ENCODE measurements around the gene SRMS.
A peak's percentile ranks its signal among the peaks of the same experiment; 100 is the strongest.

SRMS gene

GRCh38 chr20:63574156-63574828 lies 26.7 kb upstream of the SRMS start, which contains the start of gene HELZ2:
HELZ2 (minus strand) TSS chr20:63574239; CDS start chr20:63572385, 1,854 bp downstream.
- no peaks in the 10 kb centered on the region for H3K36me3 ChIP-seq (replicated peaks; ENCODE audit: insufficient read depth, low read length)
- DNase-seq = peak; percentile 78
- no peak for TF ChIP-seq EZH2 (optimal IDR thresholded peaks at IDR 0.05; ENCODE audit: low read depth, low read length)
- TF ChIP-seq, protein P1, sequence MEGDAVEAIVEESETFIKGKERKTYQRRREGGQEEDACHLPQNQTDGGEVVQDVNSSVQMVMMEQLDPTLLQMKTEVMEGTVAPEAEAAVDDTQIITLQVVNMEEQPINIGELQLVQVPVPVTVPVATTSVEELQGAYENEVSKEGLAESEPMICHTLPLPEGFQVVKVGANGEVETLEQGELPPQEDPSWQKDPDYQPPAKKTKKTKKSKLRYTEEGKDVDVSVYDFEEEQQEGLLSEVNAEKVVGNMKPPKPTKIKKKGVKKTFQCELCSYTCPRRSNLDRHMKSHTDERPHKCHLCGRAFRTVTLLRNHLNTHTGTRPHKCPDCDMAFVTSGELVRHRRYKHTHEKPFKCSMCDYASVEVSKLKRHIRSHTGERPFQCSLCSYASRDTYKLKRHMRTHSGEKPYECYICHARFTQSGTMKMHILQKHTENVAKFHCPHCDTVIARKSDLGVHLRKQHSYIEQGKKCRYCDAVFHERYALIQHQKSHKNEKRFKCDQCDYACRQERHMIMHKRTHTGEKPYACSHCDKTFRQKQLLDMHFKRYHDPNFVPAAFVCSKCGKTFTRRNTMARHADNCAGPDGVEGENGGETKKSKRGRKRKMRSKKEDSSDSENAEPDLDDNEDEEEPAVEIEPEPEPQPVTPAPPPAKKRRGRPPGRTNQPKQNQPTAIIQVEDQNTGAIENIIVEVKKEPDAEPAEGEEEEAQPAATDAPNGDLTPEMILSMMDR (IDR thresholded peaks at IDR 0.05; ENCODE audit: low read length) = no peak
- no peak for TF ChIP-seq EZH2phosphoT487 (IDR thresholded peaks at IDR 0.05; ENCODE audit: low read length)
- no peak within 1 kb of the TSS for H3K27ac ChIP-seq (ENCODE audit: low read length)
- peaks cover 4% of the 10 kb centered on the region; the same call in 1 of the 2 replicates for H3K79me2 ChIP-seq (ENCODE audit: low read length)
- peak within 1 kb of the TSS; percentile 81 for H3K9ac ChIP-seq (ENCODE audit: low read length)
- peaks cover 9% of the 10 kb centered on the region for H3K4me1 ChIP-seq (ENCODE audit: low read length)
- peaks cover 39% of the 10 kb centered on the region for H3K27me3 ChIP-seq (replicated peaks; ENCODE audit: insufficient read depth, low read length)
- H3K9me3 ChIP-seq (replicated peaks; ENCODE audit: insufficient read depth, low read length) = no peaks in the 10 kb centered on the region
- no peaks in the 10 kb centered on the region for H3K9me2 ChIP-seq (replicated peaks; ENCODE audit: insufficient read depth, low read length)
- no peaks in the 10 kb centered on the region for H3F3A ChIP-seq (ENCODE audit: insufficient read depth, low read length)
- peak within 1 kb of the TSS; percentile 94 for H2AFZ ChIP-seq (ENCODE audit: low read length)
- H3K4me2 ChIP-seq (ENCODE audit: low read depth, low read length) = peak within 1 kb of the TSS; percentile 98
- H3K4me3 ChIP-seq (ENCODE audit: low read length) = peak within 1 kb of the TSS; percentile 80
- no peaks in the 10 kb centered on the region for H4K20me1 ChIP-seq (ENCODE audit: insufficient read depth, low read length)

DNA sequence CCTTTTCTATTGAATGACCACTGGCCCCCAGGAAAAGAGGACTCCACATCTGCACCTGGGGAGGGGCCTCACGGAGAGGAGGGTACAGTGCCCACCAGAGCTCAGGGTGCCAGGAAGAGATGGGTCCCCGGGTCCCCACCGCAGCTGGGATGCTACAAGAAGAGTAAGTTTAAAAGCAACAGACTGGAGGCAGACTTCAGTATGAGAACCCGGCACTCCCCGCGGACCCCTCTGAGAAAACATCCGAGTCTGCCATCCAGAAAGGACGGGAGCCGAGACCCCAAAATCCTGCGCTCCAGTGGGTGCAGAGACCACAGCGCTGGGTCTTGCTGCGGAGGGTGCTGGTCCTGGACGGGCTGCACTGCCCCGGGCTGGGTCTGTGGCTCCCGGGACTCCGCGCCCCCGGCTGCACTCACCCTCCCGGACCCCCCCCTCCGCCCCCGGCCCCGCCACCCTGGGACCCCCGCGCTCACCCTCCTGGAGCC lies 26.1 kb upstream of the SRMS start:
- H3F3A ChIP-seq (ENCODE audit: insufficient read depth, low read length) = peaks cover under 1% of the 10 kb centered on the region; the same call in 1 of the 2 replicates
- no peaks in the 10 kb centered on the region for H3K36me3 ChIP-seq (replicated peaks; ENCODE audit: insufficient read depth, low read length)
- peak overlapping the region; percentile 81 for H3K9ac ChIP-seq (ENCODE audit: low read length)
- peak overlapping the region; percentile 80 for H3K4me3 ChIP-seq (ENCODE audit: low read length)
- H3K27ac ChIP-seq (ENCODE audit: low read length) = no peak overlapping the region
- DNase-seq = no peak
- 0 out of 2 replicates have a peak overlapping the region, but pooled peaks have one; percentile 23 for H2AFZ ChIP-seq (ENCODE audit: low read length)
- peaks cover 15% of the 10 kb centered on the region for H3K4me1 ChIP-seq (ENCODE audit: low read length)
- peaks cover 33% of the 10 kb centered on the region for H3K27me3 ChIP-seq (replicated peaks; ENCODE audit: insufficient read depth, low read length)
- H4K20me1 ChIP-seq (ENCODE audit: insufficient read depth, low read length) = no peaks in the 10 kb centered on the region
- H3K9me2 ChIP-seq (replicated peaks; ENCODE audit: insufficient read depth, low read length) = no peaks in the 10 kb centered on the region
- TF ChIP-seq, protein P1 (IDR thresholded peaks at IDR 0.05; ENCODE audit: low read length) = no peak
- TF ChIP-seq EZH2phosphoT487 (IDR thresholded peaks at IDR 0.05; ENCODE audit: low read length) (no peak), EZH2 (optimal IDR thresholded peaks at IDR 0.05; ENCODE audit: low read depth, low read length) (no peak)
- H3K4me2 ChIP-seq (ENCODE audit: low read depth, low read length) = peak overlapping the region; percentile 94
- no peaks in the 10 kb centered on the region for H3K9me3 ChIP-seq (replicated peaks; ENCODE audit: insufficient read depth, low read length)
- H3K79me2 ChIP-seq (ENCODE audit: low read length) = peaks cover 4% of the 10 kb centered on the region; the same call in 1 of the 2 replicates

DNA sequence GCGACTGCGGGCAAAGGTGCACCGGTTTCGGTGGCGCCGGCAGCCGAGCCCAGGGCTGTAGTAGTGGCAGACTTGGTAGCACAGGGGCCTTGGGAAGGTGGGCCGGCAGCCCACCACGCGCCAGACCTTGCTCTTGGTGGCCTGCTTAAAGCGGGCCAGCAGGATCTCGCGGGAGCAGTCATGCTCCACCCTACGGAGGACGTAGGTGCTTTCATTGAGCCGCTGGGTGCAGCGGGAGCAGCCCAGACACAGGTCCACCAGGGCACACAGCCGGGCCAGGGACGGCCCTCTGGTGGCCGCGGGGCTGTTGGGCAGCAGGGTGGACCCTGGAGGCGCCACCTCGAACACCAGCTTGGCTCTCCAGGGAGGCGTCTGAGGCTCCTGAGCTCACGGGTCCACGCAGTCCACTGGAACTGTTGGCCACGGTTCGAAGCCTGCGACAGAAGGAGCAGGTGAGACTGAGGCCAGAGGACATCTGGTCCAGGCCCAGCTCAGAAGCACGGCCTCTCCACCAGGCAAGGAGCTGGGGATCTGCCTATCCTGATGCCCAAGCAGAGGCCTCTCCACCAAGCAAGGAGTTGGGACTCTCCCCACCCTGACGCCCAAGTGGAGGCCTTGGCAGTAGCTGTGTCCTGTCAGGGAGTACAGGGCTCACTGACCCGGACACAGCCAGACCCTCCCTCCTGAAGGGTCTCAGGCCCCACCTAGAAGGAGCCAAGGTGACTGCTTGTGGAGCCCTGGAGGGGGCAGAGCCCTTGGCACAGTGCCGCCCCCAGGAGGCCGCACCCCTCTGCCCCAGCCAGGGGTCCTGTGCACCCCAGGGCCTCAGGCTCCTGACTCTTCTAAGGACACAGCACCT lies 25.5 kb upstream of the SRMS start:
- H3K27me3 ChIP-seq (replicated peaks; ENCODE audit: insufficient read depth, low read length) = peaks cover 26% of the 10 kb centered on the region
- H3K4me1 ChIP-seq (ENCODE audit: low read length) = peaks cover 22% of the 10 kb centered on the region
- H3K4me2 ChIP-seq (ENCODE audit: low read depth, low read length) = peak overlapping the region; percentile 94
- H3K4me3 ChIP-seq (ENCODE audit: low read length) = peak overlapping the region; percentile 80
- no peaks in the 10 kb centered on the region for H3K36me3 ChIP-seq (replicated peaks; ENCODE audit: insufficient read depth, low read length)
- peak overlapping the region; percentile 81 for H3K9ac ChIP-seq (ENCODE audit: low read length)
- H3K9me3 ChIP-seq (replicated peaks; ENCODE audit: insufficient read depth, low read length) = no peaks in the 10 kb centered on the region
- H3F3A ChIP-seq (ENCODE audit: insufficient read depth, low read length) = peaks cover 7% of the 10 kb centered on the region
- H4K20me1 ChIP-seq (ENCODE audit: insufficient read depth, low read length) = no peaks in the 10 kb centered on the region
- TF ChIP-seq, protein P1 (IDR thresholded peaks at IDR 0.05; ENCODE audit: low read length) = no peak
- TF ChIP-seq EZH2 (optimal IDR thresholded peaks at IDR 0.05; ENCODE audit: low read depth, low read length) = no peak
- no peak for TF ChIP-seq EZH2phosphoT487 (IDR thresholded peaks at IDR 0.05; ENCODE audit: low read length)
- DNase-seq = no peak
- no peak overlapping the region for H2AFZ ChIP-seq (ENCODE audit: low read length)
- peaks cover 4% of the 10 kb centered on the region; the same call in 1 of the 2 replicates for H3K79me2 ChIP-seq (ENCODE audit: low read length)
- H3K9me2 ChIP-seq (replicated peaks; ENCODE audit: insufficient read depth, low read length) = no peaks in the 10 kb centered on the region
- no peak overlapping the region for H3K27ac ChIP-seq (ENCODE audit: low read length)

All from MM.1S (cell line).